H1 (cell line): Measurements from ENCODE around the gene TMEM161B. TPM values are rescaled to one million over a fixed set of nuclear protein-coding genes. Genes with fewer than 3 reads are reported as not detected.

Experiments used
- polyA plus RNA-seq, 7 experiments: library from polyadenylated mRNA; depleted of rRNA in 3 of 7; stranded (reverse) in 5 of 7; unstranded in 2 of 7; fragments of >200 nt in 5 of 7; fragments of 200-250 nt in 2 of 7; gene quantifications; 1 replicate in 5 of 7; 2 replicates in 1 of 7; 4 replicates in 1 of 7; pipeline versions ENCODE4 v1.2.1 to v1.2.3, GENCODE V29; 2011 to 2013; ENCODE audit warnings: missing spikeins in 2 of 7, mixed read lengths in 2 of 7
- small RNA-seq: library from polyadenylated mRNA; stranded (forward); fragments of <200 nt; extraction: miRNeasy Mini kit (QIAGEN cat#:217004); gene quantifications from one replicate; pipeline ENCODE3, GENCODE V24; 2013; ENCODE audit not compliant: insufficient read depth
- total RNA-seq: library from RNA; stranded (reverse); fragmentation: NEBNext Ultra II Directional; extraction: Animal tissue kit (Norgen Biotek cat#: 25700); gene quantifications from 2 replicates; pipeline ENCODE4 v1.2.1, GENCODE V29; 2021

The TMEM161B gene
- total and polyA plus RNA-seq, 2 of the 8 experiments (the other 6 are each of a cell fraction or from before 2014, with no cell fraction given) = 7.4 to 13.8 TPM

Small RNA genes lying within 50 kb of the gene (small RNA-seq; reads per million reads assigned to genes)
- not detected for gene RNA5SP187
